Mammary epithelial cell (primary cell): Measurements from ENCODE around the gene ITPKB.

Experiments used
- CTCF ChIP-seq, 2 donors: IDR thresholded peaks in 1 of 2; conservative IDR thresholded peaks in 1 of 2; 2 replicates each; pipeline ENCODE4 v1.5.1; 2011 to 2012; ENCODE audit warnings: inconsistent platforms in 2 of 2, low read length in 2 of 2, mild to moderate bottlenecking in 2 of 2, control low read depth in 1 of 2, low read depth in 1 of 2; ENCODE audit not compliant: insufficient read depth in 1 of 2; ENCODE audit errors: extremely low read depth in 1 of 2
- EZH2 ChIP-seq: IDR thresholded peaks from 2 replicates; pipeline ENCODE4 v1.6.1; 2012; ENCODE audit warnings: low read length, inconsistent platforms, borderline replicate concordance

GRCh38 chr1:226710501-226710900, 28.6 kb downstream of the ITPKB start:
- TF ChIP-seq CTCF (conservative IDR thresholded peaks at IDR 0.05 in 1 of 2, IDR thresholded peaks at IDR 0.05 in 1 of 2; ENCODE audit: extremely low read depth in 1 of 2, insufficient read depth in 1 of 2, low read depth in 1 of 2, low read length in 2 of 2) (no peak), EZH2 (no peak)
